ENCODE measurements around the gene LTBP1.
"Not testable (repeated sequence)": the region's sequence is repeated elsewhere in the genome, so short reads cannot be mapped to it uniquely, and the experiment has no call there.

- TF ChIP-seq POLR2A, POLR2AphosphoS5 (IDR thresholded peaks at IDR 0.05; ENCODE audit: low read depth, low read length): not testable (repeated sequence)
Observed at GRCh38 chr2:33368524-33368923, 421.8 kb downstream of the LTBP1 start.

All from GM12892 (cell line).